H1 (cell line): ENCODE results near the gene TREM1. TPM values are rescaled to one million over a fixed set of nuclear protein-coding genes. Genes with fewer than 3 reads are reported as not detected.

ENCODE experiments used
- CTCF ChIA-PET: fragments of 300-600 bp; sonication (Branson Sonifier 250); formaldehyde crosslinking; loops from one replicate; lab custom pipeline; 2021; ENCODE audit not compliant: partially characterized antibody; lab: Charles Lee
- POLR2A ChIA-PET: fragments of 300-600 bp; sonication (Branson Sonifier 250); formaldehyde crosslinking; loops from one replicate; lab custom pipeline; 2021; ENCODE audit warnings: inconsistent platforms; ENCODE audit not compliant: partially characterized antibody; lab: Charles Lee
- DNase-seq, 2 experiments: peaks; one replicate each; pipeline versions ENCODE4 v3.0.0 to v3.0.0-alpha.2; 2010 to 2022; ENCODE audit warnings: low spot score in 2 of 2, low read depth in 1 of 2, mixed read lengths in 1 of 2
- FAIRE-seq: peaks from 2 replicates; lab custom pipeline; 2011; peaks lifted over from hg19 to GRCh38; lab: Jason Lieb, UNC
- H2AFZ ChIP-seq: 2 replicates; pipeline ENCODE4 v1.8.1; 2012; ENCODE audit warnings: low read length, inconsistent platforms
- H2AK5ac ChIP-seq: 2 replicates; pipeline ENCODE4 v1.6.1; 2013; ENCODE audit warnings: low read depth, low read length
- H2BK120ac ChIP-seq: replicated peaks from 2 replicates; pipeline ENCODE3; 2013; ENCODE audit warnings: low read depth, low read length, inconsistent platforms
- H2BK12ac ChIP-seq: 2 replicates; pipeline ENCODE4 v1.6.1; 2013; ENCODE audit warnings: low read depth, low read length
- H2BK15ac ChIP-seq: 2 replicates; pipeline ENCODE4 v1.6.1; 2013; ENCODE audit warnings: low read length
- H2BK20ac ChIP-seq: 2 replicates; pipeline ENCODE4 v1.6.1; 2013; ENCODE audit warnings: low read length
- H2BK5ac ChIP-seq: 2 replicates; pipeline ENCODE4 v1.6.1; 2013; ENCODE audit warnings: low read depth, low read length
- H3K14ac ChIP-seq: 2 replicates; pipeline ENCODE4 v1.6.1; 2013; ENCODE audit warnings: inconsistent platforms; ENCODE audit not compliant: insufficient read length
- H3K18ac ChIP-seq: 2 replicates; pipeline ENCODE4 v1.6.1; 2013; ENCODE audit warnings: low read length; ENCODE audit errors: extremely low read depth
- H3K23ac ChIP-seq: 2 replicates; pipeline ENCODE4 v1.6.1; 2013; ENCODE audit warnings: inconsistent platforms; ENCODE audit not compliant: insufficient read length
- H3K23me2 ChIP-seq: 2 replicates; pipeline ENCODE4 v1.6.1; 2013; ENCODE audit warnings: low read depth, low read length
- H3K27ac ChIP-seq: 2 replicates; pipeline ENCODE4 v1.6.1; 2011; ENCODE audit warnings: low read depth, low read length, inconsistent platforms
- H3K27me3 ChIP-seq, 4 experiments: replicated peaks in 1 of 4; 1 replicate in 1 of 4; 2 replicates in 3 of 4; pipeline versions ENCODE4 v1.6.1 to v1.8.1; 2011 to 2013; ENCODE audit warnings: low read length in 3 of 4, mild to moderate bottlenecking in 3 of 4, inconsistent platforms in 2 of 4, mixed read lengths in 2 of 4, moderate library complexity in 1 of 4; ENCODE audit not compliant: control insufficient read depth in 3 of 4, insufficient read depth in 3 of 4; ENCODE audit errors: extremely low read depth in 1 of 4
- H3K36me3 ChIP-seq, 4 experiments: 2 replicates each; pipeline versions ENCODE4 v1.6.1 to v1.8.1; 2011 to 2013; ENCODE audit warnings: mild to moderate bottlenecking in 4 of 4, low read length in 3 of 4, moderate library complexity in 2 of 4, control low read depth in 1 of 4, inconsistent platforms in 1 of 4; ENCODE audit not compliant: insufficient read depth in 4 of 4, control insufficient read depth in 2 of 4
- H3K4ac ChIP-seq: replicated peaks from 2 replicates; pipeline ENCODE3; 2013; ENCODE audit warnings: low read length, low read depth, mixed read lengths, inconsistent platforms; ENCODE audit not compliant: insufficient read length
- H3K4me1 ChIP-seq, 4 experiments: replicated peaks in 1 of 4; 1 replicate in 1 of 4; 2 replicates in 3 of 4; pipeline versions ENCODE4 v1.6.1 to v1.8.1; 2011 to 2013; ENCODE audit warnings: low read length in 3 of 4, inconsistent platforms in 2 of 4, mixed read lengths in 1 of 4; ENCODE audit not compliant: insufficient read depth in 4 of 4, control insufficient read depth in 3 of 4
- H3K4me2 ChIP-seq, 2 experiments: 2 replicates each; pipeline versions ENCODE4 v1.6.1 to v1.8.1; 2011 to 2013; ENCODE audit warnings: low read depth in 2 of 2, low read length in 2 of 2, control low read depth in 1 of 2, inconsistent platforms in 1 of 2, mild to moderate bottlenecking in 1 of 2; ENCODE audit not compliant: insufficient read depth in 1 of 2
- H3K4me3 ChIP-seq, 4 experiments: fragments of 200-600, 300-600 bp in 1 of 4; sonication (generic), shearing (Covaris generic), sonication (Bioruptor Twin) in 1 of 4; 2 replicates each; pipeline versions ENCODE4 v1.5.1 to v1.8.1; 2011 to 2016; ENCODE audit warnings: low read length in 4 of 4, low read depth in 3 of 4, control low read depth in 2 of 4, inconsistent platforms in 2 of 4, mild to moderate bottlenecking in 2 of 4, mixed read lengths in 1 of 4, moderate library complexity in 1 of 4; ENCODE audit not compliant: insufficient read depth in 2 of 4; ENCODE audit errors: extremely low read depth in 1 of 4
- H3K56ac ChIP-seq: replicated peaks from 2 replicates; pipeline ENCODE3; 2013; ENCODE audit warnings: low read depth, mild to moderate bottlenecking, mixed read lengths, low read length, inconsistent platforms; ENCODE audit not compliant: insufficient read length
- H3K79me1 ChIP-seq: 2 replicates; pipeline ENCODE4 v1.6.1; 2013; ENCODE audit warnings: low read depth, low read length, control low read depth
- H3K79me2 ChIP-seq, 2 experiments: 2 replicates each; pipeline versions ENCODE4 v1.6.1 to v1.8.1; 2012 to 2013; ENCODE audit warnings: low read length in 2 of 2, mild to moderate bottlenecking in 2 of 2, inconsistent platforms in 1 of 2; ENCODE audit not compliant: insufficient read depth in 2 of 2, control insufficient read depth in 1 of 2
- H3K9ac ChIP-seq, 4 experiments: replicated peaks in 1 of 4; 1 replicate in 1 of 4; 2 replicates in 3 of 4; pipeline versions ENCODE4 v1.6.1 to v1.8.1; 2011 to 2013; ENCODE audit warnings: low read depth in 3 of 4, low read length in 3 of 4, control low read depth in 2 of 4, mild to moderate bottlenecking in 2 of 4, moderate library complexity in 2 of 4, inconsistent platforms in 1 of 4; ENCODE audit errors: extremely low read depth in 1 of 4
- H3K9me3 ChIP-seq, 2 experiments: 2 replicates each; pipeline versions ENCODE4 v1.6.1 to v1.8.1; 2012 to 2013; ENCODE audit warnings: mild to moderate bottlenecking in 2 of 2, moderate library complexity in 2 of 2, control low read depth in 1 of 2, inconsistent platforms in 1 of 2, low read depth in 1 of 2, low read length in 1 of 2, mixed read lengths in 1 of 2; ENCODE audit not compliant: insufficient read depth in 2 of 2
- H4K20me1 ChIP-seq, 2 experiments: replicated peaks in 1 of 2; 2 replicates each; pipeline versions ENCODE3 to v1.8.1; 2011 to 2013; ENCODE audit warnings: inconsistent platforms in 2 of 2, low read length in 2 of 2, mild to moderate bottlenecking in 1 of 2; ENCODE audit not compliant: insufficient read depth in 2 of 2, control insufficient read depth in 1 of 2
- H4K5ac ChIP-seq: 2 replicates; pipeline ENCODE4 v1.6.1; 2013; ENCODE audit warnings: low read length, low read depth, mixed read lengths, inconsistent platforms; ENCODE audit not compliant: insufficient read length
- H4K8ac ChIP-seq: 2 replicates; pipeline ENCODE4 v1.8.0; 2013; ENCODE audit warnings: mild to moderate bottlenecking, moderate library complexity, low read length, inconsistent platforms; ENCODE audit not compliant: insufficient read depth; ENCODE audit errors: extremely low read depth
- H4K91ac ChIP-seq: replicated peaks from 2 replicates; pipeline ENCODE3; 2013; ENCODE audit warnings: low read length, mixed read lengths, inconsistent platforms; ENCODE audit not compliant: insufficient read length
- CEBPB ChIP-seq: IDR thresholded peaks from 2 replicates; pipeline ENCODE4 v1.6.1; 2012; ENCODE audit warnings: low read depth, low read length
- SP1 ChIP-seq: IDR thresholded peaks from 2 replicates; pipeline ENCODE4 v1.6.1; 2011; ENCODE audit warnings: low read depth, low read length
- WGBS, 2 experiments: shearing (Covaris generic) in 1 of 2; methylation state at CpG; one replicate each; pipeline versions ENCODE4 v1.1.6 to v1.1.7; 2013 to 2015; ENCODE audit warnings: low lambda C conversion rate in 2 of 2, mixed read lengths in 2 of 2, inconsistent platforms in 1 of 2, low coverage in 1 of 2, missing lambda C conversion rate in 1 of 2; ENCODE audit not compliant: insufficient replicate concordance in 2 of 2, insufficient coverage in 1 of 2, insufficient read length in 1 of 2; ENCODE audit errors: extremely low coverage in 1 of 2, missing lambda C conversion rate in 1 of 2; 5-methylcytosine and 5-hydroxymethylcytosine counted together
- polyA plus RNA-seq, 7 experiments: library from polyadenylated mRNA; depleted of rRNA in 3 of 7; stranded (reverse) in 5 of 7; unstranded in 2 of 7; fragments of >200 nt in 5 of 7; fragments of 200-250 nt in 2 of 7; gene quantifications; 1 replicate in 5 of 7; 2 replicates in 1 of 7; 4 replicates in 1 of 7; pipeline versions ENCODE4 v1.2.1 to v1.2.3, GENCODE V29; 2011 to 2013; ENCODE audit warnings: missing spikeins in 2 of 7, mixed read lengths in 2 of 7
- total RNA-seq: library from RNA; stranded (reverse); fragmentation: NEBNext Ultra II Directional; extraction: Animal tissue kit (Norgen Biotek cat#: 25700); gene quantifications from 2 replicates; pipeline ENCODE4 v1.2.1, GENCODE V29; 2021

TREM1 gene
- total and polyA plus RNA-seq, 2 of the 8 experiments (the other 6 are each of a cell fraction or from before 2014, with no cell fraction given): not detected

GRCh38 chr6:41236276-41236675 is 50.2 kb downstream of the TREM1 start:
- Histone ChIP-seq H3K14ac (no peak overlapping the region), H2BK15ac (peak overlapping the region; percentile 81; the same call in 1 of the 2 replicates), H4K20me1 (no peaks in the 10 kb centered on the region), H2BK12ac (peak overlapping the region; percentile 80; the same call in 1 of the 2 replicates), H2BK5ac (no peak overlapping the region), H3K23ac (no peak overlapping the region), H2AFZ (no peak overlapping the region; the same call in 1 of the 2 replicates), H3K79me2 (no peaks in the 10 kb centered on the region), H3K79me1 (no peaks in the 10 kb centered on the region), H3K9ac (no peak overlapping the region), H3K36me3 (no peaks in the 10 kb centered on the region), H4K91ac (no peak overlapping the region), H4K5ac (no peak overlapping the region), H3K9me3 (no peaks in the 10 kb centered on the region), H2BK120ac (no peak overlapping the region), H3K18ac (no peak overlapping the region), H3K27me3 (no peaks in the 10 kb centered on the region; a peak in 1 of 7 replicates), H2BK20ac (no peak overlapping the region), H3K56ac (no peak overlapping the region), H3K27ac (no peak overlapping the region), H3K23me2 (no peaks in the 10 kb centered on the region; the same call in 1 of the 2 replicates), H3K4me2 (no peak overlapping the region), H2AK5ac (no peak overlapping the region), H3K4ac (no peak overlapping the region), H3K4me3 (no peak overlapping the region), H3K4me1 (peaks cover 0 to 4% (median 0%) of the 10 kb centered on the region in 4 experiments; a peak in 2 of 7 replicates), H4K8ac (no peak overlapping the region; the same call in 1 of the 2 replicates)
- FAIRE-seq (no peak), DNase-seq (no peak)
- POLR2A ChIA-PET: no interaction called here
- WGBS, 2 experiments: 81% methylated on average over 4 of the region's 4 CpGs; no CpG with 5 or more reads in 1 of the 2 experiments
- CTCF ChIA-PET: interaction anchor here (1.7 kb wide), 2 partner anchors 71 to 82 kb away, joined by 4 to 6 read pairs; no protein-coding TSS in a partner anchor
- TF ChIP-seq CEBPB (no peak), SP1 (no peak)
